Endothelial cell of umbilical vein (primary cell): Measurements from ENCODE around the gene EPN1. TPM values are rescaled to one million over a fixed set of nuclear protein-coding genes. Genes with fewer than 3 reads are reported as not detected.

ENCODE experiments used
- BruUV-seq: library from RNA; stranded (reverse); fragments of 400-500 nt; replicated peaks from 2 replicates; lab custom pipeline; 2021; lab: Mats Ljungman, UMichigan
- CTCF ChIA-PET: fragments of 300-600, 350-600 bp; sonication (Branson Sonifier 250); formaldehyde crosslinking; loops from one replicate; lab custom pipeline; 2021; ENCODE audit warnings: antibody characterized with exemption, inconsistent platforms; lab: Charles Lee
- POLR2A ChIA-PET: fragments of 300-600, 350-600 bp; sonication (Branson Sonifier 250); formaldehyde crosslinking; loops from one replicate; lab custom pipeline; 2021; ENCODE audit warnings: antibody characterized with exemption, inconsistent platforms; lab: Charles Lee
- DNase-seq: peaks from one replicate; pipeline ENCODE4 v3.0.0-alpha.2; 2011; ENCODE audit warnings: low read depth, low spot score
- FAIRE-seq: peaks from 2 replicates; lab custom pipeline; 2011; peaks lifted over from hg19 to GRCh38; lab: Jason Lieb, UNC
- H2AFZ ChIP-seq: 2 replicates; pipeline ENCODE4 v1.6.0; 2012; ENCODE audit warnings: low read depth, low read length, control low read depth, inconsistent platforms
- H3K27ac ChIP-seq: 2 replicates; pipeline ENCODE4 v1.5.1; 2011; ENCODE audit warnings: low read depth, mild to moderate bottlenecking, control low read depth, low read length, moderate library complexity; ENCODE audit not compliant: insufficient read depth
- H3K27me3 ChIP-seq, 2 experiments: 2 replicates each; pipeline versions ENCODE4 v1.6.0 to v1.6.1; 2011; ENCODE audit warnings: low read length in 2 of 2, mixed read lengths in 1 of 2; ENCODE audit not compliant: control insufficient read depth in 2 of 2, insufficient read depth in 2 of 2
- H3K36me3 ChIP-seq, 2 experiments: 2 replicates in 1 of 2; 3 replicates in 1 of 2; pipeline ENCODE4 v1.5.1; 2011; ENCODE audit warnings: low read length in 2 of 2, mild to moderate bottlenecking in 1 of 2, moderate library complexity in 1 of 2; ENCODE audit not compliant: control insufficient read depth in 2 of 2, insufficient read depth in 2 of 2; ENCODE audit errors: extremely low read depth in 1 of 2
- H3K4me1 ChIP-seq: 3 replicates; pipeline ENCODE4 v1.5.1; 2011; ENCODE audit warnings: mild to moderate bottlenecking, low read length; ENCODE audit not compliant: control insufficient read depth, insufficient read depth; ENCODE audit errors: extremely low read depth
- H3K4me2 ChIP-seq: 2 replicates; pipeline ENCODE4 v1.6.1; 2011; ENCODE audit warnings: low read length, control low read depth, mixed read lengths; ENCODE audit not compliant: insufficient read depth
- H3K4me3 ChIP-seq, 3 experiments: fragments of 200-600 bp in 1 of 3; sonication (generic), shearing (Covaris generic) in 1 of 3; replicated peaks in 1 of 3; 2 replicates each; pipeline ENCODE4 v1.5.1; 2011 to 2016; ENCODE audit warnings: control low read depth in 3 of 3, low read length in 3 of 3, mild to moderate bottlenecking in 2 of 3, inconsistent platforms in 1 of 3, low read depth in 1 of 3, moderate library complexity in 1 of 3; ENCODE audit not compliant: insufficient read depth in 1 of 3
- H3K79me2 ChIP-seq: 2 replicates; pipeline ENCODE4 v1.6.0; 2012; ENCODE audit warnings: low read length, inconsistent platforms; ENCODE audit not compliant: control insufficient read depth, insufficient read depth
- H3K9ac ChIP-seq: replicated peaks from 2 replicates; pipeline ENCODE3; 2011; ENCODE audit warnings: low read length, control low read depth; ENCODE audit not compliant: insufficient read depth; ENCODE audit errors: extremely low read depth
- H3K9me1 ChIP-seq: replicated peaks from 3 replicates; pipeline ENCODE4 v1.6.0; 2011; ENCODE audit warnings: mild to moderate bottlenecking, low read length; ENCODE audit not compliant: control insufficient read depth, insufficient read depth; ENCODE audit errors: extremely low read depth
- H3K9me3 ChIP-seq: replicated peaks from 2 replicates; pipeline ENCODE4 v1.5.1; 2012; ENCODE audit warnings: low read length, inconsistent platforms; ENCODE audit not compliant: control insufficient read depth, insufficient read depth
- H4K20me1 ChIP-seq: replicated peaks from 2 replicates; pipeline ENCODE3; 2011; ENCODE audit warnings: mild to moderate bottlenecking, low read length; ENCODE audit not compliant: control insufficient read depth, insufficient read depth; ENCODE audit errors: extremely low read depth
- CTCF ChIP-seq, 2 donors: IDR thresholded peaks; 1 replicate in 1 of 2; 2 replicates in 1 of 2; pipeline ENCODE4 v1.5.1; 2011; ENCODE audit warnings: low read length in 2 of 2, mild to moderate bottlenecking in 2 of 2, moderate library complexity in 2 of 2, control low read depth in 1 of 2, inconsistent platforms in 1 of 2, low read depth in 1 of 2; ENCODE audit not compliant: insufficient read depth in 1 of 2; ENCODE audit errors: extremely low read depth in 1 of 2
- EZH2 ChIP-seq: IDR thresholded peaks from 2 replicates; pipeline ENCODE4 v1.6.1; 2012; ENCODE audit warnings: borderline replicate concordance, low read depth, mild to moderate bottlenecking, moderate library complexity, low read length, inconsistent platforms; ENCODE audit not compliant: severe bottlenecking
- FOS ChIP-seq: IDR thresholded peaks from 2 replicates; pipeline ENCODE4 v1.6.1; 2011; ENCODE audit warnings: mild to moderate bottlenecking, low read length, moderate library complexity, borderline replicate concordance; ENCODE audit not compliant: insufficient read depth
- GATA2 ChIP-seq: IDR thresholded peaks from 2 replicates; pipeline ENCODE4 v1.7.0; 2011; ENCODE audit warnings: low read depth, mild to moderate bottlenecking, moderate library complexity, mixed read lengths, low read length; ENCODE audit not compliant: insufficient read length, insufficient read depth
- MAX ChIP-seq: IDR thresholded peaks from 2 replicates; pipeline ENCODE4 v1.6.1; 2011; ENCODE audit not compliant: insufficient read depth, insufficient read length
- POLR2A ChIP-seq: IDR thresholded peaks from 2 replicates; pipeline ENCODE4 v1.6.1; 2012; ENCODE audit warnings: low read depth, mild to moderate bottlenecking, control low read depth, low read length
- POLR2AphosphoS5 ChIP-seq: IDR thresholded peaks from 2 replicates; pipeline ENCODE4 v1.6.1; 2012; ENCODE audit warnings: low read depth, mild to moderate bottlenecking, control low read depth, low read length, moderate library complexity; ENCODE audit not compliant: insufficient read depth
- dilution Hi-C: fragments of 300-500 bp; cut with MboI; formaldehyde crosslinking; loops from one replicate; pipeline ENCODE4 v1.15.0; 2019; ENCODE audit warnings: low sequenced_read_pairs; ENCODE audit not compliant: extremely low pct_ligation_motif_present
- intact Hi-C: fragments of 100-400 bp; cut with micrococcal nuclease; formaldehyde crosslinking; loops from one replicate; pipeline ENCODE4 v1.10.0; 2022
- polyA plus RNA-seq, 4 experiments: library from polyadenylated mRNA; depleted of rRNA in 3 of 4; stranded (reverse) in 3 of 4; unstranded in 1 of 4; fragments of >200 nt; gene quantifications; 2 replicates each; pipeline versions ENCODE4 v1.2.1 to v1.2.3, GENCODE V29; 2011 to 2012; ENCODE audit warnings: missing spikeins in 1 of 4
- total RNA-seq: library from RNA; stranded (reverse); gene quantifications from 2 replicates; pipeline ENCODE4 v1.2.3, GENCODE V29; 2021

The EPN1 gene
- total and polyA plus RNA-seq, 2 donors (not counting 3 experiments of a cell fraction or from before 2014, with no cell fraction given) = 87.2 to 138 TPM

GRCh38 chr19:55635334-55635717 lies 39.7 kb upstream of the EPN1 start:
- dilution Hi-C loops = no loop called here
- Histone ChIP-seq H3K9me1 (no peaks in the 10 kb centered on the region), H3K9me3 (no peaks in the 10 kb centered on the region), H4K20me1 (no peaks in the 10 kb centered on the region), H3K4me1 (peaks cover 15% of the 10 kb centered on the region), H3K79me2 (peaks cover 22% of the 10 kb centered on the region), H3K9ac (peak overlapping the region; percentile 99), H3K27me3 (no peaks in the 10 kb centered on the region), H3K36me3 (no peaks in the 10 kb centered on the region), H2AFZ (peak overlapping the region; percentile 84), H3K4me2 (peak overlapping the region; percentile 96), H3K4me3 (peak overlapping the region; percentile 53 to 91 (median 64)), H3K27ac (peak overlapping the region; percentile 93)
- intact Hi-C loops = loop anchor here (1.0 kb wide), 2 partner anchors 8 to 35 kb away; partner anchors contain the start of genes ZNF524 and ZNF581
- ChIA-PET POLR2A (no interaction called here), CTCF (interaction anchor here (0.7 to 1.7 kb wide), 5 partner anchors 12 to 644 kb away, joined by 3 to 5 read pairs (median 4); partner anchors contain the start of genes CCDC106 and ZNF865)
- no peak for TF ChIP-seq EZH2
- TF ChIP-seq FOS = no peak
- TF ChIP-seq CTCF (IDR thresholded peaks at IDR 0.05; ENCODE audit: extremely low read depth in 1 of 2, insufficient read depth in 1 of 2, low read depth in 1 of 2, low read length in 2 of 2) = no peak
- TF ChIP-seq POLR2AphosphoS5 = no peak
- no peak for TF ChIP-seq GATA2
- TF ChIP-seq MAX = no peak
- TF ChIP-seq POLR2A = no peak
- FAIRE-seq = no peak
- TSS peak; percentile 28 for BruUV-seq
- no peak for DNase-seq
